HUES64 (cell line): ENCODE results near the gene LRRC23.
"Not testable (repeated sequence)": the region's sequence is repeated elsewhere in the genome, so short reads cannot be mapped to it uniquely, and the experiment has no call there.

ENCODE experiments used
- H3K27ac ChIP-seq: 2 replicates; pipeline ENCODE4 v1.7.0; 2013; ENCODE audit warnings: low read depth, low read length, inconsistent platforms
- H3K27me3 ChIP-seq: 2 replicates; pipeline ENCODE4 v1.6.1; 2013; ENCODE audit warnings: mild to moderate bottlenecking, low read length; ENCODE audit not compliant: insufficient read depth
- H3K36me3 ChIP-seq: 2 replicates; pipeline ENCODE4 v1.6.1; 2013; ENCODE audit warnings: mild to moderate bottlenecking, low read length; ENCODE audit not compliant: insufficient read depth
- H3K4me1 ChIP-seq: 2 replicates; pipeline ENCODE4 v1.6.1; 2013; ENCODE audit warnings: mild to moderate bottlenecking, low read length, moderate library complexity; ENCODE audit not compliant: insufficient read depth
- H3K4me3 ChIP-seq: 2 replicates; pipeline ENCODE4 v1.5.1; 2013; ENCODE audit warnings: mild to moderate bottlenecking, low read length, moderate library complexity
- H3K9ac ChIP-seq: 2 replicates; pipeline ENCODE4 v1.6.1; 2013; ENCODE audit warnings: mild to moderate bottlenecking, low read depth, low read length
- H3K9me3 ChIP-seq: 2 replicates; pipeline ENCODE4 v1.6.1; 2013; ENCODE audit warnings: low read depth, low read length; ENCODE audit not compliant: insufficient read depth
- WGBS: fragments of 150-250, 120-280 bp; methylation state at CpG from one replicate; pipeline ENCODE4 v1.1.7; 2013; ENCODE audit warnings: missing lambda C conversion rate; 5-methylcytosine and 5-hydroxymethylcytosine counted together

LRRC23 gene

DNA sequence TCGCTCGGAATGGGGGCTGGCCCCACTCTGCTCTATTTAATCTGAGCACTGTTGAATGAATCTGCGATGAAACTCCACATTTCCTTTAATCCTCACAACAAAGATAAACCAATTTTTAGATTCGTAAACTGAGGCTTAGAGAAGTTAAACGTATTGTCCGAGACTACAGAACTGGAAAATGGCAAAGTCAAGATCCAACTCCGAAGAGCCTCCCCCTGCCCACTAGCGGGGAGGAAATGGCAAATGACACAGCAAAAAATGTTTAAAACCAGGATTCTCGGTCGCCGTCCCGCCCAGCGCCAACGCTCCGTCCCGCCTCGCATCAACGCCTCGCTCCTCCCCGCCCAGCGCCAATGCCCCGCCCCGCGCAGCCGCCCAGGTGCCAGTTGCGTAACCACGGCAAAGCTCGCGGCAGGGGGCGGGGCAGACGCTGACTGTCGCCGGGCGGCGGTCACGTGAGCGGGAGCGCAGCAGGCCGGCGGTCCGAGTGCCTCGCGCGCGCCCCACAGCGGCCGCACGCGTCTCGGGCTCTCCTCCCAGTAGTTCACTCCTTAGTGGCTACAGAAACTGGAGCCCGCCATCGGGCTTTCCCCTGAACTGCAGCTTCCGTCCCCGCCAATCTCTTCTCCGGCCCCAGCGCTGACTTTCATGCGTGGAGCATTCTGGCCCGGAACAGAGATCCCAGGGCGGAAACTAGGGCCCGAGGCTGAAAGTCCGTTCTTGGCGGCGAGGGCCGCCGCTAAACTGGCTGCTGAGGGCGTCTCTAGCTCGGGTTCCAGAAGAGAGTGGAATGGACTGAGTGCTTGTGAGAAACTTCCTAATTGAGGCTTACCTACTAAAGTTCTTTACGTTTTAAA is 13.6 kb upstream of the LRRC23 start:
- H3K4me3 ChIP-seq = peak overlapping the region; percentile 64
- 6% methylated on average over 67 of the region's 68 CpGs for WGBS
- no peaks in the 10 kb centered on the region for H3K27me3 ChIP-seq
- peaks cover 25% of the 10 kb centered on the region for H3K4me1 ChIP-seq
- peak overlapping the region; percentile 85 for H3K9ac ChIP-seq
- no peaks in the 10 kb centered on the region for H3K36me3 ChIP-seq
- peak overlapping the region; percentile 93 for H3K27ac ChIP-seq
- no peaks in the 10 kb centered on the region for H3K9me3 ChIP-seq

DNA sequence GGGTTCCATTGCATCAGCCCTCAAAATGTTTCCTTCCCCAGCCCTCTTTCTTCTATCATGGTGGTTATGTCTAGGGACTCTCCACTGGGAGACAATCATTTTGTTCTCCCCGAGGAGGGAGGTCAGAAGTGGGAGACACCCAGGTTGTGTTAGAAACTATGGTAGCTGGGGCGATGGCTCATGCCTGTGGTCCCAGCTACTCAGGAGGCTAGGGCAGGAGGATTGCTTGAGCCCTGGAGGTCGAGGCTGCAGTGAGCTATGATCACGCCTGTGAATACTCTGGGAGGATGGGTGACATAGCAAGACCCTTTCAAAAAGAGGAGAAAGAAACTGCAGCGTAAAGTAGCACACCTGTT is 13.0 kb upstream of the LRRC23 start:
- 92% methylated on average over 5 of the region's 5 CpGs for WGBS
- Histone ChIP-seq H3K36me3 (no peaks in the 10 kb centered on the region), H3K9ac (peak overlapping the region; percentile 85), H3K27ac (peak overlapping the region; percentile 86), H3K4me3 (peak overlapping the region; percentile 64), H3K9me3 (no peaks in the 10 kb centered on the region), H3K4me1 (peaks cover 24% of the 10 kb centered on the region), H3K27me3 (no peaks in the 10 kb centered on the region)

DNA sequence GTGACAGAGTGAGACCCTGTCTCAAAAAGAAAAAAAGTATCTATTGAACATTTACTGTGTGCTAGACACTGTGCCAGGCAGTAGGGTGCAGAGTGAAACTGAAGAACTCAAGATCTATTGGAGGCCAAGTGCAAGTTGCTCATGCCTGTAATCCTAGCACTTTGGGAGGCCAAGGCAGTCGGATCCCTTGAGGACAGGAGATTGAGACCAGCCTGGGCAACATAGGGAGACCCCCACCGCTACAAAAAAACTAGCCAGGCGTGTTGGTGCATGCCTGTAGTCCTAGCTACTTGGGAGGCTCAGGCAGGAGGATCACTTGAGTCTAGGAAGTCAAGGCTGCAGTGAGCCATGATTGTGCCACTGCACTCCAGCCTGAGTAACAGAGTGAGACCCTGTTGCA is 11.9 kb upstream of the LRRC23 start:
- H3K9me3 ChIP-seq, H3K9ac ChIP-seq, H3K27me3 ChIP-seq, H3K36me3 ChIP-seq, H3K4me3 ChIP-seq, H3K27ac ChIP-seq: not testable (repeated sequence)
- H3K4me1 ChIP-seq = peaks cover 14% of the 10 kb centered on the region
- 93% methylated on average over 3 of the region's 3 CpGs for WGBS

DNA sequence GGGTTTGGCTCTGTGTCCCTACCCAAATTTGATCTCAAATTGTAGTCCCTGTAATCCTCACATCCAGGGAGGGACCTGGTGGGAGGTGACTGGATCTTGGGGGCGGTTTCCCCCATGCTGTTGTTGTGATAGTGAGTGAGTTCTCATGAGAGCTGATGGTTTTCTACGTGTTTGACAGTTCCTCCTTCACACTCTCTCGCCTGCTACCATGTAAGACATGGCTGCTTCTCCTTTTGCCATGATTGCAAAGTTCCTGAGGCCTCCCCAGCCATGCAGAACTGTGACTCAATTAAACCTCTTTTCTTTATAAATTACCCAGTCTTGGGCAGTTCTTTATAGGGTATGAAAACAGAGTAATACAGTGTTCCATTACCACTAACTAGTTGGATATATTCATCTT is 10.3 kb upstream of the LRRC23 start:
- Histone ChIP-seq H3K36me3 (no peaks in the 10 kb centered on the region), H3K27me3 (no peaks in the 10 kb centered on the region), H3K4me3 (no peak overlapping the region), H3K9ac (no peak overlapping the region), H3K27ac (no peak overlapping the region), H3K4me1 (peaks cover 5% of the 10 kb centered on the region), H3K9me3 (no peaks in the 10 kb centered on the region)
- 85% methylated on average over 3 of the region's 3 CpGs for WGBS

DNA sequence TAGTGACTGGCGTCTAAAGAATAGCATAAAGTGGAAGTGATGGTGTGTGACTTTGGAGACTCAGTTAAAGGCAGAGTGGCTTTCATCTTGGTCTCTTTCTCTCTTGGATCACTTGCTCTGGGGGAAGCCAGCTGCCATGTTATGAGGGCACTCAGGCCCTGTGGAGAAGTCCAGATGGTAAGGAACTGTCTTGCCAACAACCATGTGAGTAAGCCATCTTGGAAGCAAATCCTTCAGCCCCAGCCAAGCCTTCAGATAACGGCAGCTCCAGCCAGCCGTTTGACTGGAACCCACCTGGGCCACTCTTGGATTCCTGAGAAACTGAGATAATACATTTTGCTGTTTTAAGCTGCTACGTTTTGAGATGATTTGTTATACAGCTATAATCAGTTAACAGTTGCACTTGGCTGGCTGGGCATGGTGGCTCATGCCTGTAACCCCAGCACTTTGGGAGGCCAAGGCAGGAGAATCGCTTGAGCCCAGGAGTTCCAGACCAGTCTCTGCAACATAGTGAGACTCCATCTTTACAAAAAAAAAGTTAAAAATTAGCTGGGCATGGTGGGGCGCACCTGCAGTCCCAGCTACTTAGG is 7.7 kb upstream of the LRRC23 start:
- no peaks in the 10 kb centered on the region for H3K36me3 ChIP-seq
- whole genome bisulfite sequencing = 85% methylated on average over 6 of the region's 6 CpGs
- H3K4me1 ChIP-seq = 0 out of 2 replicates have a peak, but pooled peaks cover 4% of the 10 kb centered on the region
- no peaks in the 10 kb centered on the region for H3K27me3 ChIP-seq
- no peak overlapping the region for H3K4me3 ChIP-seq
- no peaks in the 10 kb centered on the region for H3K9me3 ChIP-seq
- H3K9ac ChIP-seq = no peak overlapping the region
- no peak overlapping the region for H3K27ac ChIP-seq

DNA sequence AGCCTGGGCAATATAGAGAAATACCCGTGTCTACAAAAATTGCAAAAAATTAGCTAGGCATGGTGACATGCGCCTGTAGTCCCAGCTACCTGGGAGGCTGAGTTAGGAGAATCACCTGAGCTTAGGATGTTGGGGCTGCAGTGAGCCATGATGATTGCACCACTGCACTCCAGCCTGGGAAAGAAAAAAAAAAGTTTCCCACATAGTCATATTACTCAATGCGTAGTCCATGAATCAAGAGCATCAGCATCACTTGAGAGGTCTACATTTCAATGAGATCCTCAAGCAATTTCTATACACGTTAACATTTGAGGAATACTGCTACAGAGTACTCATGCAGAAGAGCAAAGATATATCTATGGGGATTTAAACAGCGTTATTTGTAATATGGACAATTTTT is 5.2 kb upstream of the LRRC23 start:
- 90% methylated on average over 4 of the region's 5 CpGs for WGBS
- Histone ChIP-seq H3K27me3 (no peaks in the 10 kb centered on the region), H3K4me1 (peaks cover 15% of the 10 kb centered on the region), H3K4me3 (no peak overlapping the region), H3K36me3 (no peaks in the 10 kb centered on the region), H3K9ac (no peak overlapping the region), H3K27ac (no peak overlapping the region), H3K9me3 (no peaks in the 10 kb centered on the region)

DNA sequence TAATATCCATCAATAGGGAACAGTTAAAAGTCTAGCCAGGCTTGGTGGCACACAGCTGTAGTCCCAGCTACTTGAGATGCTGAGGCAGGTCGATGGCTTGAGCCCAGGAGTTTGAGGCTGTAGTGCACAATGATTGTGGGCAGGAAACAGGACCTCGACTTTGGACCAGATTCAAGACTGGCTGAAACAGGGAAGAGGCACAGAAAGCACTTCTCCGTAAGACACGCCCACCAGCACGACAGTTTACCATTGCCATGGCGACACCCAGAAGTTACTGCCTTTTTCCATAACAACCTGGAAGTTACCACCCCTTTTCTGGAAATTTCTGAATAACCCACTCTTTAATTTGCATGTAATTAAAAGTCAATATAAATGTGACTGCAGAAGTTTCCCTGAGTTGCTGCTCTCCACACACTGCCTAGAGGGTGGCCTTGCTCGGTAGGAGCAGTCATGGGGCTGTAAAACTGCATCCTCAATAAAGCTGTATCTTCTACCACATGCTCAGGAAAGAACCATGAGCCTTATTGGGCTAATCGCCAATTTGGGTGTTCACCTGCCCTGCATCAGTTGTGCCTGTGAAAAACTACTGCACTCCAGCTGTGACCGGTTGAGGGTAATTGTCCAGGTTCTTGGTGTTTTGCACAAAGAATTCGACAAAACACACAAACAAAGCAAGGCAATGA is 4.6 kb upstream of the LRRC23 start:
- H3K9ac ChIP-seq = no peak overlapping the region
- no peaks in the 10 kb centered on the region for H3K27me3 ChIP-seq
- H3K27ac ChIP-seq = no peak overlapping the region
- 84% methylated on average over 10 of the region's 10 CpGs for WGBS
- no peaks in the 10 kb centered on the region for H3K36me3 ChIP-seq
- H3K9me3 ChIP-seq = no peaks in the 10 kb centered on the region
- H3K4me1 ChIP-seq = peaks cover 16% of the 10 kb centered on the region
- no peak overlapping the region for H3K4me3 ChIP-seq

DNA sequence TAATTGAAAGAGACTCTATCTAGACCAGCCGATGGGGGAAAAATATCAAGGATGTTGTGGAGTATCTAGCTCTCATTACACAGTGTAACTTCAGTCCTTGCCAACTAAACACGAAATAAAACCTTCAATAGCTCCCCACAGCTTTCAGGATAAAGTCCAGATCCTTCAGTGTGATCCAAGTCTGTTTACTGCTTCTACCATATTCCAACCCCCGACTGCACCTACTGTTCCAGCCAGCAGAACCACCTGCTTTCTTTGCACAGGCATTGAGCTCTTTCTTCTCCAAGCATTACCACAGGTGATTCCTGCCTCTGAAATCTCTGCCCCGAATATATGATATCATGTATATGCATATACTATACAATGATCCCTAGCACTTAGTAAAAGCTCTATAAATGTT is 2.2 kb upstream of the LRRC23 start:
- Histone ChIP-seq H3K9ac (no peak overlapping the region), H3K27ac (no peak overlapping the region), H3K27me3 (no peaks in the 10 kb centered on the region), H3K9me3 (no peaks in the 10 kb centered on the region), H3K4me3 (no peak overlapping the region), H3K36me3 (no peaks in the 10 kb centered on the region), H3K4me1 (peaks cover 22% of the 10 kb centered on the region)
- 95% methylated on average over 3 of the region's 4 CpGs for WGBS

DNA sequence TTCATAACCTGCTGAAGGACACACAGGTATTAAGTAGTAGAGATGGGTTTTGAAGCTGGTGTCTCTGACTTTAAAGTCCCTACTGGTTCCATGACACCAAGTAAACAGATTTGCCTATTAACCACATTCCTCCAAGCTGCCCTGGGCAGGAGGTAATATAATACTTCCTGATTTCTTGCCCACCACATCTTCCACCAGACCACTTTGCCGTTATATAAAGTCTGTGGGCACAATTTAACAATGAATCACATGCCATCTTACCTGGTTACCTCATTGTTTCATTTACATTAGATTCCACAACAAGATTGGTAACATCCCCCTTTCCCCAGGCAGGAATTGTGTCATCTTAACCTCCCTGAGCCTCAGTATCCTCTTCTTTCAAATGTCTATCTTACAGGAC is 900 bp upstream of the LRRC23 start:
- Histone ChIP-seq H3K27ac (peak overlapping the region; percentile 37; the same call in 1 of the 2 replicates), H3K9ac (no peak overlapping the region), H3K4me1 (peaks cover 22% of the 10 kb centered on the region), H3K36me3 (no peaks in the 10 kb centered on the region), H3K4me3 (no peak overlapping the region), H3K27me3 (no peaks in the 10 kb centered on the region), H3K9me3 (no peaks in the 10 kb centered on the region)
- whole genome bisulfite sequencing = 91% methylated on average over 1 of the region's 1 CpG

DNA sequence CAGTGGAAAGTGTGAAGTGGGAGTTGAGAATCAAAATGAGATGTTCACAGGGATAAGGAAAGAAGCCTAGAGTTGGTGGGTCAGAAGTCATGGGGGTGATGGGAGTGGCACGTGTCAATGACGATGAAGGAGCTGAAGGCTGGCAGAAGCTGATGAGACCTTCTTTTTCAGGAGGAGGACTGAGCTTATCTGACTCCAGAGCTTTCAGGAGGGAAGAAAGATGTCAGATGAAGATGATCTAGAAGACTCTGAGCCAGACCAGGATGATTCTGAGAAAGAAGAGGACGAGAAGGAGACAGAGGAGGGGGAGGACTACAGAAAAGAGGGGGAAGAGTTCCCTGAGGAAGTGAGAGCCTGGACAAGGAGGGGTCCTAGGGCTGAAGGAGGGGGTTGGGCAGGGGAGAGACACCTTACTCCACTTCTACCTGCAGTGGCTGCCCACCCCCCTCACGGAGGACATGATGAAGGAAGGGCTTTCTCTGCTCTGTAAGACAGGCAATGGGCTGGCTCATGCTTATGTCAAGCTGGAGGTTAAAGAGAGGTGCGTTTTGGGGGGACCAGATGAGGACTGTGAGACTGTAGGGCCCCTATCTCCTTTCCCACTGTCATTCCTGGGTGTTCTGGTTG is 905 bp downstream of the LRRC23 start:
- 0 out of 2 replicates have a peak overlapping the region, but pooled peaks have one; percentile 77 for H3K9ac ChIP-seq
- 58% methylated on average over 5 of the region's 5 CpGs for WGBS
- H3K27ac ChIP-seq = no peak overlapping the region

DNA sequence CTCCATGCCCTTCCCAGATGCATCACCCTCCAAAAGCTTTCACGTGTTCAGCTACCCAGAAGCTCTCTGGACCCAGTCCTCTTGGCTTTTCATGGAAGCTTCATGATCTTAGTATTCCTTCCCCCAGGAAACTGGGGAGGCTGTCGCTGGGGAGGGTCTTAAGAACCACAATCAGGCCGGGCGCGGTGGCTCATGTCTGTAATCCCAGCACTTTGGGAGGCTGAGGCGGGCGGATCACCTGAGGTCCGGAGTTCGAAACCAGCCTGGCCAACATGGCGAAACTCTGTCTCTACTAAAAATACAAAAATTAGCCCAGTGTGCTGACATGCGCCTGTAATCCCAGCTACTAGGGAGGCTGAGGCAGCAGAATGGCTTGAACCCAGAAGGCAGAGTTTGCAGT is 3.5 kb downstream of the LRRC23 start:
- H3K4me1 ChIP-seq = peaks cover 22% of the 10 kb centered on the region
- H3K9me3 ChIP-seq, H3K27me3 ChIP-seq, H3K36me3 ChIP-seq, H3K27ac ChIP-seq, H3K4me3 ChIP-seq, H3K9ac ChIP-seq: not testable (repeated sequence)
- 95% methylated on average over 11 of the region's 11 CpGs for WGBS

More for the DNA sequence above, 905 bp downstream of the LRRC23 start:
- peak overlapping the region; percentile 68 for H3K4me3 ChIP-seq
- H3K27me3 ChIP-seq = no peaks in the 10 kb centered on the region
- H3K9me3 ChIP-seq = no peaks in the 10 kb centered on the region
- H3K4me1 ChIP-seq = peaks cover 18% of the 10 kb centered on the region
- no peaks in the 10 kb centered on the region for H3K36me3 ChIP-seq
